ENCODE results near the gene SOWAHB. TPM values are rescaled to one million over a fixed set of nuclear protein-coding genes. Genes with fewer than 3 reads are reported as not detected.

The SOWAHB gene
- total and polyA plus RNA-seq, 8 donors: 0.73 to 29.0 (median 6.1) TPM

DNA sequence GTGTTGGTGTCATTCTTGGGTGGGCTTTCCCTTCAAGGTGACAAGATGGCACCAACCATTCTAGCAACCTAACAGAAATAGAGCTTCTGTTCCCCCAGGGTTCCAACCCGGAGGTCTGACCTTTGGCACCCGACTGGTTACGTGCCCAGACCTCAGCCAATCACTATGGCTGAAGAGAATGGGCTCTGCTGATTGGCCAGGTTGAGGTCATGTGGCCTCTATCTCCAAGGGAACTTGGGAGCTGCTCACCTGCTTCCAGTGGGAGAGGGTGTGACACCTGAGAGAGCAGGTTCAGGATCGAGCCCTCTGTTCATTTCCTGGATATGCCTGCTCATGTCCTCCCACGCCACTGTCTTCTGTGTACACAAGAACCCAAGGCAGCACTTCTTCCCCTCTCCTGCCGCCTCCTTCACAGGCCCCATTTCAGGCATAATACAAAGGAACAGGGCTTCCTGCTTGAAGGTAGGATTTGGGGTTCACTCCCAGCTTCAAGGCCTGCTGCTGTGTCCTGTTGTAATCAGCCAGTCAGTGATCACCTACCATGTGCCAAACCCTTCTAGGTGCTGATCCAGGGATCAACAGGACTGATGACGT is 11.0 kb downstream of the SOWAHB start:
- no peaks in the 10 kb centered on the region for H3K9me3 ChIP-seq
- H3K36me3 ChIP-seq: no peaks in the 10 kb centered on the region
- TF ChIP-seq POLR2AphosphoS5 (IDR thresholded peaks at IDR 0.05): no peak
- 84 to 97% (median 89%) methylated on average over 6 to 7 of the region's 7 CpGs for WGBS, 5 donors
- no peaks in the 10 kb centered on the region for H3K4me1 ChIP-seq
- DNase-seq: no peak
- no peak overlapping the region for H3K27ac ChIP-seq
- H3K27me3 ChIP-seq: no peaks in the 10 kb centered on the region
- intact Hi-C loops (cut with DNase I; ENCODE audit: low total_unique reads): no loop called here
- no peak overlapping the region for H3K4me3 ChIP-seq

DNA sequence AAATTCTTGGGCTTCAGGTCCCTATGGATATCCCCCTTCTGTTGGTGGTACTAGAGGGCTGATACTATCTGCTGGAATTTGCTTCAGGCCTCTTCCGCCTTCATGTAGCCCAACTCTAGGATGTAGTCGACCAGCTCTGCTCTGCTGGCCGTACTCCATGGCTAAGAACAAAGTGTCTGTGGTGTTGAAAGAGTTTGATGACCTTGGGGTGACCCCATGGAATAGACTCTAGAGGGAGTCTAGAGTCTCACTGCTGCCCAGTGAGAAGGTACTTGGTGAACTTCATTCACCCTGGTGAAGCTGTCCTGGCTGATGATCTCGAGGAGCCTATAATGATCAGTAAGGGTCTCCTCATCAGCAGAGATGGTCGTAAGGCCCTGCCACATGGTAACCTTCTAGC is 11.7 kb downstream of the SOWAHB start:
- Histone ChIP-seq H3K36me3 (no peaks in the 10 kb centered on the region), H3K27ac (no peak overlapping the region), H3K9me3 (no peaks in the 10 kb centered on the region), H3K27me3 (no peaks in the 10 kb centered on the region), H3K4me3 (no peak overlapping the region), H3K4me1 (no peaks in the 10 kb centered on the region)
- TF ChIP-seq EP300 (IDR thresholded peaks at IDR 0.05) (no peak), POLR2A (IDR thresholded peaks at IDR 0.05) (no peak), POLR2AphosphoS5 (IDR thresholded peaks at IDR 0.05) (no peak)
- TF ChIP-seq, protein P1, sequence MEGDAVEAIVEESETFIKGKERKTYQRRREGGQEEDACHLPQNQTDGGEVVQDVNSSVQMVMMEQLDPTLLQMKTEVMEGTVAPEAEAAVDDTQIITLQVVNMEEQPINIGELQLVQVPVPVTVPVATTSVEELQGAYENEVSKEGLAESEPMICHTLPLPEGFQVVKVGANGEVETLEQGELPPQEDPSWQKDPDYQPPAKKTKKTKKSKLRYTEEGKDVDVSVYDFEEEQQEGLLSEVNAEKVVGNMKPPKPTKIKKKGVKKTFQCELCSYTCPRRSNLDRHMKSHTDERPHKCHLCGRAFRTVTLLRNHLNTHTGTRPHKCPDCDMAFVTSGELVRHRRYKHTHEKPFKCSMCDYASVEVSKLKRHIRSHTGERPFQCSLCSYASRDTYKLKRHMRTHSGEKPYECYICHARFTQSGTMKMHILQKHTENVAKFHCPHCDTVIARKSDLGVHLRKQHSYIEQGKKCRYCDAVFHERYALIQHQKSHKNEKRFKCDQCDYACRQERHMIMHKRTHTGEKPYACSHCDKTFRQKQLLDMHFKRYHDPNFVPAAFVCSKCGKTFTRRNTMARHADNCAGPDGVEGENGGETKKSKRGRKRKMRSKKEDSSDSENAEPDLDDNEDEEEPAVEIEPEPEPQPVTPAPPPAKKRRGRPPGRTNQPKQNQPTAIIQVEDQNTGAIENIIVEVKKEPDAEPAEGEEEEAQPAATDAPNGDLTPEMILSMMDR (IDR thresholded peaks at IDR 0.05): no peak
- DNase-seq: no peak
- intact Hi-C loops (cut with DNase I; ENCODE audit: low total_unique reads): no loop called here
- 90 to 98% (median 94%) methylated on average over 5 of the region's 5 CpGs for WGBS, 5 donors

DNA sequence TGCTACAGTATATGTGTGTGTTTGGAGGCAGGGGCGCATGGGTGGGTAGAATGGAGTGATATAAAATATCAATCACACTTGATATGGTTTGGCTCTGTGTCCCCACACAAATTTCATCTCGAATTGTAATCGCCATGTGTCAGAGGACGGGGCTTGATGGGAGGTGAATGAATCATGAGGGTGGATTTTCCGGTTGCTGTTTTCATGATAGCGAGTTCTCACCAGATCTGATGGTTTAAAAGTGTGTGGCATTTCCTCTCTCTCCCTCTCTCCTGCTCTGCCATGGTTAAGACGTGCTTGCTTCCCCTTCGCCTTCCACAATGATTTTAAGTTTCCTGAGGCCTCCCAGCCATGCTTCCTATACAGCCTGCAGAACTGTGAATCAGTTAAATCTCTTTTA is 14.8 kb downstream of the SOWAHB start:
- Histone ChIP-seq H3K4me1 (no peaks in the 10 kb centered on the region), H3K4me3 (no peak overlapping the region), H3K9me3 (no peaks in the 10 kb centered on the region), H3K27me3 (no peaks in the 10 kb centered on the region), H3K27ac (no peak overlapping the region), H3K36me3 (no peaks in the 10 kb centered on the region)
- TF ChIP-seq, protein P1 (IDR thresholded peaks at IDR 0.05): no peak
- TF ChIP-seq EP300 (IDR thresholded peaks at IDR 0.05): no peak
- TF ChIP-seq POLR2A (IDR thresholded peaks at IDR 0.05): no peak
- WGBS, 5 donors: 68 to 90% (median 79%) methylated on average over 8 of the region's 8 CpGs
- intact Hi-C loops (cut with DNase I; ENCODE audit: low total_unique reads): no loop called here
- DNase-seq: no peak

DNA sequence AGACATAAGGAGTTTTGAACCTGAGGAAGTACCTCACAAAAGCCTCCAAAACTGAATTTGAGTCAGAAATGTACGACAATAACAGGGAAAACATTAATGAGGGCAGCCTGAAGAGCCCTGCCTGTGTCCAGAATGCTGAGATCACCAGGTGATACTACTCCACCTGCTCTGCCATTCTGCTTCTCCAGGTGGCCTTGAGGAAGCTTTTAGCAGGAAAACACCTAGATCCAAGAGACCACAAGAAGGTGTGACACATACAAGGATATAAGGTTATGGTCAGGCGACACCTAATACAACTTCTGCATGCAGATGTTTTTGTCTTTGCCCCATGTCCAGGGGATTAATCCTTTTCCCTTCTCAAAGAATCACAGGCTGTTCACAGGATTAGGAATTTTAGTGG is 15.3 kb downstream of the SOWAHB start:
- H3K36me3 ChIP-seq: no peaks in the 10 kb centered on the region
- TF ChIP-seq EP300 (IDR thresholded peaks at IDR 0.05) (no peak), POLR2AphosphoS5 (IDR thresholded peaks at IDR 0.05) (no peak), POLR2A (IDR thresholded peaks at IDR 0.05) (no peak)
- TF ChIP-seq, protein P1 (IDR thresholded peaks at IDR 0.05): no peak
- H3K27ac ChIP-seq: no peak overlapping the region
- H3K4me1 ChIP-seq: no peaks in the 10 kb centered on the region
- intact Hi-C loops (cut with DNase I; ENCODE audit: low total_unique reads): no loop called here
- H3K27me3 ChIP-seq: no peaks in the 10 kb centered on the region
- DNase-seq: no peak
- H3K4me3 ChIP-seq: no peak overlapping the region
- H3K9me3 ChIP-seq: no peaks in the 10 kb centered on the region
- WGBS, 5 donors: 80 to 95% (median 89%) methylated on average over 2 of the region's 2 CpGs

DNA sequence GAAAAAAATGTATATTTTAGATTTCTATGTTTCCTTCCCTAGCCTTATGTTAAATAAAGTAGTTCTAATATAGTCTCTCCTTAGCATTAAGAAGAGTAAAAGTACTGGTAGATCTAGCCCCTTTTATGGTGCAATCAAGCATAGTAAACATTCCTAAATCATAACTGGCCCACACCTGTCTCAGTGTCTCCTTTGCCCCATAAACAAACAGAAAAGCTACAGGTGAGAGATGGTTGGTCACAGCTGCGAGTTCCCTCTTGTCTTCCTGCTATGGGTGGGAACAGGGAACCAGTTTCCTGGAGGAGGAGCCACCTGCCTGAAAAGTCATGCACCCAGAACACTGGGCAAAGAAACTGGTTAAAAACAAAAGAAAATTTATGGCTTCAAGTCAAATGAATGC is 16.6 kb downstream of the SOWAHB start:
- no peak overlapping the region for H3K27ac ChIP-seq
- no peaks in the 10 kb centered on the region for H3K36me3 ChIP-seq
- H3K4me3 ChIP-seq: no peak overlapping the region
- TF ChIP-seq EP300 (IDR thresholded peaks at IDR 0.05) (no peak), POLR2AphosphoS5 (IDR thresholded peaks at IDR 0.05) (peak in 1 of 3 donors; percentile 25)
- intact Hi-C loops (cut with DNase I; ENCODE audit: low total_unique reads): no loop called here
- no peaks in the 10 kb centered on the region for H3K4me1 ChIP-seq
- 11 to 48% (median 16%) methylated on average over 1 of the region's 1 CpG for WGBS, 5 donors
- peak in 1 of 2 donors; percentile 75 for DNase-seq
- H3K9me3 ChIP-seq: no peaks in the 10 kb centered on the region
- no peaks in the 10 kb centered on the region for H3K27me3 ChIP-seq

All from stomach (tissue), 9 donors.